ENCODE measurements around the gene GCSAM.
A peak's percentile ranks its signal among the peaks of the same experiment; 100 is the strongest.

Gene GCSAM

DNA sequence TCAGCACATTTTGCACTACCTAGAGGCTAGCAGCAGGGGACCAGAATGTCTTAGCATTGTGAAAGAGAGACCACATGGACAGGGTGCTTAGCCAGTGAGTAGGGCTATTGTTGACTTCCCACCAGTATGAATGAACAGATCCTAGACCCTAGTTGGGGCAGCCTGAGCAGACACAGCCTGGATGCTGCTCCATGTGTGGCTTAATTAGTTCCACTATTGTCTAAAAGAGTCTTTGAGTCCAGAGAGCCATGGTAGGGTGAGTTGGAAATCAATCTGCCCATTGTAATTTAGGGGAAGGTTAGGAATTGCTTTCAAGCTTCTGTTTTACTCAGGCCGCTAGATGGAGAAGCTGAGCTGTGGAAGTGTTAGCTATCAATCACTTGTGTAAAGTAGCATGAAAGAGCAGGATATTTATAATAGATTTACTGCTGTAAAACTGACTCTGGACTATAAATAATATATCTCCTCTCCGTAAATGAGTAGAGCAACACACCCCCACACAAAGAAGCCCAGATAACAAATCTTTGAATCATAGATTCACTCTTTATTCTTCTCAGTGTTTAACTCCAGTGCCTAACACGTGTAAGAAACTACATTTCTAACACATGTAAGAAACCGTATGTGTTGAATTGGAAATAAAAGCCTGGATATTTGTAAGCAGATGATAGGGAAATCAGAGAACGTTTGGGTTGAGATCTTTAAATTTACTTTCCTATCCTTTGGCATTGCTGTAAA lies 4.1 kb upstream of the GCSAM start:
- DNase-seq (ENCODE audit: extremely low spot score): peak; percentile 61
- no peak for TF ChIP-seq ZNF384 (IDR thresholded peaks at IDR 0.05)
- TF ChIP-seq, protein P1, sequence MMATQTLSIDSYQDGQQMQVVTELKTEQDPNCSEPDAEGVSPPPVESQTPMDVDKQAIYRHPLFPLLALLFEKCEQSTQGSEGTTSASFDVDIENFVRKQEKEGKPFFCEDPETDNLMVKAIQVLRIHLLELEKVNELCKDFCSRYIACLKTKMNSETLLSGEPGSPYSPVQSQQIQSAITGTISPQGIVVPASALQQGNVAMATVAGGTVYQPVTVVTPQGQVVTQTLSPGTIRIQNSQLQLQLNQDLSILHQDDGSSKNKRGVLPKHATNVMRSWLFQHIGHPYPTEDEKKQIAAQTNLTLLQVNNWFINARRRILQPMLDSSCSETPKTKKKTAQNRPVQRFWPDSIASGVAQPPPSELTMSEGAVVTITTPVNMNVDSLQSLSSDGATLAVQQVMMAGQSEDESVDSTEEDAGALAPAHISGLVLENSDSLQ (IDR thresholded peaks at IDR 0.05): peak; percentile 93
- ChIA-PET CTCF (interaction anchor here (0.7 to 1.4 kb wide), 4 partner anchors 12 to 331 kb away, joined by 3 to 4 read pairs (median 3); no protein-coding TSS in a partner anchor), POLR2A (no interaction called here)

DNA sequence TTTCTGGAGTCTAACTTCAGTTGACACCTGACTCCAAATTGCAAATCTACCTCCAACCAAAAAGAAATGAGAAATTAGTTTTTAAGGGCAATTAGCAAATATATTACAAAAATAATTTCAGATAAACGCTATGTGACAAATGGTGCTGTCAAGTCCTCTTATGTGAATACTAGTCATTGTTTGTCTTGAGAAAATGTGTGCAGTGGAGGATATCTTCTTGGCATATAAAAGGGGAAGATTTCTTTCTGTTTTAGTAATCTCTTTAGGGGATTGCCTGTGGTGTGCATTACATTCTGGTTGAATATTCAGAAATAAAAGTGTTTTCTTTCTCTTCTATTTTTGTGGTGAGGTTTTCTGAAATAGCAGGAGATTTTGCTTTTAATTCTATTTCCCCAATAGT lies 3.0 kb upstream of the GCSAM start:
- DNase-seq (ENCODE audit: extremely low spot score): no peak
- TF ChIP-seq, protein P1 (IDR thresholded peaks at IDR 0.05): no peak
- TF ChIP-seq LEF1 (IDR thresholded peaks at IDR 0.05; ENCODE audit: borderline replicate concordance) (no peak), FOXK2 (IDR thresholded peaks at IDR 0.05) (no peak), SP1 (IDR thresholded peaks at IDR 0.05) (no peak), CTBP1 (IDR thresholded peaks at IDR 0.05; ENCODE audit: borderline replicate concordance) (no peak), SUZ12 (IDR thresholded peaks at IDR 0.05) (no peak), BHLHE40 (IDR thresholded peaks at IDR 0.05; ENCODE audit: borderline replicate concordance) (no peak), NFRKB (IDR thresholded peaks at IDR 0.05) (no peak), ZNF384 (IDR thresholded peaks at IDR 0.05) (no peak)
- ChIA-PET POLR2A (no interaction called here), CTCF (interaction anchor here (1.3 kb wide), 1 partner anchor 24 kb away, joined by 3 read pairs; no protein-coding TSS in a partner anchor)

GRCh38 chr3:112134335-112135124 lies 1.5 kb upstream of the GCSAM start:
- ChIA-PET CTCF (no interaction called here), POLR2A (no interaction called here)
- no peak for DNase-seq (ENCODE audit: extremely low spot score)
- TF ChIP-seq LEF1 (IDR thresholded peaks at IDR 0.05; ENCODE audit: borderline replicate concordance): no peak
- TF ChIP-seq, protein P1 (IDR thresholded peaks at IDR 0.05): no peak
- TF ChIP-seq ELF4 (IDR thresholded peaks at IDR 0.05): no peak
- TF ChIP-seq CTBP1 (IDR thresholded peaks at IDR 0.05; ENCODE audit: borderline replicate concordance): no peak
- TF ChIP-seq FOXM1 (IDR thresholded peaks at IDR 0.05; ENCODE audit: borderline replicate concordance): no peak
- TF ChIP-seq SUZ12 (IDR thresholded peaks at IDR 0.05): no peak
- no peak for TF ChIP-seq BHLHE40 (IDR thresholded peaks at IDR 0.05; ENCODE audit: borderline replicate concordance)
- TF ChIP-seq ARNT (IDR thresholded peaks at IDR 0.05): no peak
- TF ChIP-seq NFRKB (IDR thresholded peaks at IDR 0.05): no peak
- no peak for TF ChIP-seq FOXA1 (IDR thresholded peaks at IDR 0.05)
- TF ChIP-seq L3MBTL2 (conservative IDR thresholded peaks at IDR 0.05): no peak
- TF ChIP-seq FOXK2 (IDR thresholded peaks at IDR 0.05): no peak
- no peak for TF ChIP-seq TARDBP (IDR thresholded peaks at IDR 0.05)
- TF ChIP-seq ZNF384 (IDR thresholded peaks at IDR 0.05): no peak
- no peak for TF ChIP-seq HDGF (IDR thresholded peaks at IDR 0.05; ENCODE audit: borderline replicate concordance)
- TF ChIP-seq SP1 (IDR thresholded peaks at IDR 0.05): no peak

DNA sequence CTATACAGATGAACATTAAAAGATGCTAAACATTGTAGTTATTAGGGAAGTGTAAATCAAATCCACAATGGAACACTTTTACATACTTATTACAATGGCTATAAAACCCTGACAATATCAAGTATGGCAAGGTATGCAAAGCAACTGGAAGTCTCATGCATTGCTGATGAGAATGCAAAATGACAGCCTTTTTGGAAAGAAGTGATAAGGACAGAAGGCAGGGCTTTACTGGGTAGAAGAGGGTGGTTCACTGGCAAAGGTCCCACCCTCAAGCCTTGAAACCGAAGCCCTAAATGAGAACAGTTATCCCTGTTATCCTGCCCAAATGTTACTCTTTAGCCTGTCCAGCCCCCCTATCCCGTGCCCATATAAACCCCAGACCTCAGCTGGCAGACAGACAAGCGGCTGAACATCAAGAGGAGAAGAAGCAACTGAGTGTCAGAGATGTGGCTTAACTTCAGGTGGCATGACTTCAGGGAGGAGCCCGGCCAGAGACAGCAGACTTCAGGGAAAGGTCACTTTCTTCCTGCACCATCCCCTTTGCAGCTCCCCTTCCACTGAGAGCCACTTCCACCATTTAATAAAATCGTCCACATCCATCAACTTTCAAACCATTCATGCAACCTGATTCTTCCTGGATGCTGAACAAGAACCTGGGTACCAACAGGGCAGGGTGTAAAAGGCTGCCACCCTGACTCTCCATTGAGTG lies 732 bp upstream of the GCSAM start:
- no peak for TF ChIP-seq FOXA1 (IDR thresholded peaks at IDR 0.05)
- no peak for TF ChIP-seq SP1 (IDR thresholded peaks at IDR 0.05)
- TF ChIP-seq, protein P1 (IDR thresholded peaks at IDR 0.05): no peak
- no peak for TF ChIP-seq FOXM1 (IDR thresholded peaks at IDR 0.05; ENCODE audit: borderline replicate concordance)
- TF ChIP-seq CTBP1 (IDR thresholded peaks at IDR 0.05; ENCODE audit: borderline replicate concordance): no peak
- no peak for TF ChIP-seq SUZ12 (IDR thresholded peaks at IDR 0.05)
- no peak for TF ChIP-seq ZNF384 (IDR thresholded peaks at IDR 0.05)
- no peak for TF ChIP-seq ELF4 (IDR thresholded peaks at IDR 0.05)
- DNase-seq (ENCODE audit: extremely low spot score): no peak
- POLR2A ChIA-PET: no interaction called here
- CTCF ChIA-PET: no interaction called here

- CTCF ChIA-PET: no interaction called here
- POLR2A ChIA-PET: no interaction called here
- TF ChIP-seq LEF1 (IDR thresholded peaks at IDR 0.05; ENCODE audit: borderline replicate concordance) (no peak), L3MBTL2 (conservative IDR thresholded peaks at IDR 0.05) (no peak), SUZ12 (IDR thresholded peaks at IDR 0.05) (no peak), FOXK2 (IDR thresholded peaks at IDR 0.05) (no peak), ARNT (IDR thresholded peaks at IDR 0.05) (no peak), BHLHE40 (IDR thresholded peaks at IDR 0.05; ENCODE audit: borderline replicate concordance) (no peak), ZNF384 (IDR thresholded peaks at IDR 0.05) (no peak), FOXM1 (IDR thresholded peaks at IDR 0.05; ENCODE audit: borderline replicate concordance) (no peak), FOXA1 (IDR thresholded peaks at IDR 0.05) (no peak), ELF4 (IDR thresholded peaks at IDR 0.05) (no peak), TARDBP (IDR thresholded peaks at IDR 0.05) (no peak), NFRKB (IDR thresholded peaks at IDR 0.05) (no peak), HDGF (IDR thresholded peaks at IDR 0.05; ENCODE audit: borderline replicate concordance) (no peak)
- TF ChIP-seq, protein P1 (IDR thresholded peaks at IDR 0.05): no peak
- no peak for DNase-seq (ENCODE audit: extremely low spot score)
Measured at GRCh38 chr3:112132554-112132953, 494 bp downstream of the GCSAM start.

All from HEK293T (cell line).